KOPT-K1 (cell line): Measurements from ENCODE around the gene PIK3R6.

Experiments
- H3K27ac ChIP-seq: fragments of 200-600 bp; sonication (generic); 2 replicates; pipeline ENCODE4 v1.5.1; 2016; ENCODE audit warnings: antibody characterized with exemption, mild to moderate bottlenecking, low read depth, low read length; ENCODE audit not compliant: poor library complexity, severe bottlenecking
- H3K36me3 ChIP-seq: fragments of 200-600 bp; sonication (generic); 2 replicates; pipeline ENCODE4 v1.5.1; 2017; ENCODE audit warnings: antibody characterized with exemption, mild to moderate bottlenecking, low read length, moderate library complexity; ENCODE audit not compliant: insufficient read depth
- H3K9me3 ChIP-seq: fragments of 200-600 bp; sonication (generic); 2 replicates; pipeline ENCODE4 v1.5.1; 2017; ENCODE audit warnings: antibody characterized with exemption, low read length, mild to moderate bottlenecking; ENCODE audit not compliant: insufficient read depth, poor library complexity, severe bottlenecking

PIK3R6 gene

DNA sequence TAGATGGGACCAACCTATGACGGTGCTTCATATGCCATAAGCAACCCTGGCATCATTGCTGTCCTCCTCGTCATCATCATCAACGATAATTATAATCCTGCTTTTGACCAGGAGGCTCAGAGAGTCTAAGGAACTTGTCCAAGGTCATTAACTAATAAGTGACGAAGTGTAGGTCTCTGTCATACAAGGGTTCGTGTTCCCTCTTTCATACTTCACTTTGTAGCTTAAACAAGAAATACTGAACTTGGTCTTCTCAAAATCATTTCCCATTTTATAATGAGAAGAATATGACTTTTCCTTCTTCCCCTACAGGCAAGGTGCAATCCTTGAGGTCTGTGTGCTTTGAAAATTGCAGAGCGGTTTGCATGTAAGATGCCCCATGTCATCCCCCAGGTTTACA, 31.2 kb upstream of the PIK3R6 start:
- Histone ChIP-seq H3K36me3 (peaks cover 52% of the 10 kb centered on the region), H3K9me3 (no peaks in the 10 kb centered on the region), H3K27ac (peak overlapping the region; percentile 86)

DNA sequence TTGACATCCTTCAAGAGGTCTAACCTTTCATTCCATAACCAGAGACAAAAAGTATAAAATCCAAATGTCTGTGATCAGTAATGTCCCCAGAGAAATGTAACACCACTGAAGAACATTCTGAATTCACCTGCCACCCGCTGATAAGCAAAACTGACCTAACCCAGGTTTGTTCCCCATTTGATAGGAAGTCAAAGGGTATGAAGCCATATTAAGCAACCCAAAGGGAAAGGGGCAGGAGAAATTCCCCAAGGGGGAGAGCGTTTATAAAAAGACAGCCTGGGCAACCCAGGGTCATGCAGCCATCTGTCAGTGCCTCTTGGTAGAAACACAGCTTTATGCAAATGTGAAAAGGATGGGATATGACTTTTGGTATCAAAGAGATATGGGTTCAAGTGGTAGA, 30.7 kb upstream of the PIK3R6 start:
- Histone ChIP-seq H3K36me3 (peaks cover 57% of the 10 kb centered on the region), H3K9me3 (no peaks in the 10 kb centered on the region), H3K27ac (peak overlapping the region; percentile 86)

DNA sequence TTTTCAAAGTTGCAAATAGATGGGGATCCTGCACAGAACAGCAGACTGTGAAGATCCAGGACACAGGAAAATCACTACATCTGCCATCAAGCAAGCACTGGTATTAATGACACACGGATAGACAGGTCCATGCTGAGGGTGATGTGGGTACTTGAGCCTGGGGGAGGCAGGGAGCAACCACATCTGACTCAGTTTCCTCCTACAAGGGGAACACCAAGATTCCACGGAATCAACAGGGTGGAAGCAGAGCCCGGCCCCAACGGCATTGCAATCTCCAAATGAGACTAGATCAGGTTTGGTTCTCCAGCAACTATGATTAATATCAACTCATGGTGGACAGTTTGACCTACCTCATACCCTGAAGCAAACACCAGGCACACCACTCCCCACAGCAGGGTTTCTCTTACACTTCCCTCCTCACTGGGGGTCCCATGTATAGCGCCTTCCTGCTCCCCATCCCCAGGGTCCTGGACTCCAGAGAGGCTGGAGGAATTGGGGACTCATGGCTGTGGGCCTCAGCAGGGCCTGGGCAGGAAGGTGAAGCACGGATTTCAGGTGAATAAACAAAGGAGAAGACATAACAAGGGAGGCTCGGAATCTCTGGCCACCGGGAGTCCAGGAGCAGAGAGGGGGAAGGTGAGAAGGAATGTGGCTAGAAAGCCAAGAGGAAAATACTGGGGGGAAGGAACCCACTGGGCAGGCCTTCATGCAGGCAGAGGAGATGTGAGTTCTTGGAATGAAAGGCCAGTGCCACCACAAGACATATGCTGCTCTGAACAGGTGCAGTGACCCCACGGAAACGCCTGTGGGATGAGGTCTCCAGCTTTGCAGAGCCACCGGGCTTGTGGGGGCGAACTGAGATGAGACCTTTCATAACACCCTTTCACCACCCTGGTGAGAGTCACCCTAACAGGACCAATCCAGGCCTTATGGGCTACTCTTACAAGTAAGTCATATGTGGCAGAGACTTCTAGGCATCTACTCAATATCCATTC, 29.5 kb upstream of the PIK3R6 start:
- Histone ChIP-seq H3K36me3 (peaks cover 62% of the 10 kb centered on the region), H3K9me3 (no peaks in the 10 kb centered on the region), H3K27ac (peak overlapping the region; percentile 86)

DNA sequence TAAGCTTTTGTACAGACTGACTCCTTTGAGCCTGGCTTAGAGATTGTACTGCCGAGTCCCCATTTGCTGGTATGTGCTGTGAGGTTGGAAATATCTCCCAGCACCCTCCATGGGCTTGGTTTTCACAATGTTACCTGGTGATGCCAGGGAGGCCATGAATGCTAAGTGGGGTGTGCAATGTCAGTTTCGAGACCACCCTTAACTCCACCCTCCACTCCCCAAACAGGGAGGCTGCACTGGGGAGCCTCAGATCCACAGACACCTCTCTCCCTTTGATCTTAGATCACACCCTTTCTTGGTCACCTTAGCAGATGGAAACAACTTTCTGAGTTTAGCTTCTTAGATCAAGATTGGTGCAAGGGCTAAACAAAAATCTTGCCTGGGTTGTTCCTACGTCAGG, 28.6 kb upstream of the PIK3R6 start:
- H3K36me3 ChIP-seq, result peaks cover 54% of the 10 kb centered on the region
- H3K9me3 ChIP-seq, result no peaks in the 10 kb centered on the region
- H3K27ac ChIP-seq, result peak overlapping the region; percentile 86

DNA sequence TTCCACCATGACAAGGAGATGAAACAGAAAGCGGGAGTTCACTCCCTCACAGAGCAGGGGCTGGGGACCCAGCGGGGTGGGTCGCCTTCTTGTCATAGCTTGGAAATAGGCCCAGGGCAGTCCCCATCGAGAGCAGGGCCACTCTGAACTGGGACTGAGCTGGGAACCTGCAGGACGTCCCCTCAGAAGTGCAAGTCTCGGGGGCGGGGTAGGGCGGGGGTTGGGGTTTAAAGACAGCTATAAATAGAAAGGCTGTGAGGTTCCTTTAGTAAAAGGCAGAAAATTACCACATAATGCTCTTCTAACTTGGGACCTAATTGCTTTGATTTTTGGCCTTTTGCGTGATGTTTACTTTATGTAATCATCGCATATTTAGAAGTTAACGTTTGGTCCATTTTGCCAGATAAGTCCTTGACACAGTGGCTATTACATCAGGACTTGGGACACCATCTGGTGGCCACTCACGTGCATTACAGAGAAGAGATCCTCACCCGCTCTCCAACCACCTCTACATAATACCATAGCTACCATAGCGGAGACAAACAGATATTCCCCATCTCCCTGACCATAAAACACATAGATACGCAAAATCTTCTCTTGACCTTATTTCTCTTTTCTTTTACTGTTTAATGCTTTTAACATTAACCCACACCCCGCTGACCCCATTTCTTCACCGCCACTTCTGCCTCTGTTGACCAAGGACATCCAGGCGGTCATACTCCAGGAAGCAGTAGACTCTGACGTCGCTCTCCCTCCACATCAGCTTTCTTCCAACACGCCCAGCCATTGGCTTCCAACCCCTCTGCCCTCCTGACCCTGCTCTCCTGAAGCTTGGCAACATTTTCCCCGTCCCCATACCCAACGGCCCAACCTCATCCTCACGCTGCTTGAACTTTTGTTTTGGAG, 27.5 kb upstream of the PIK3R6 start:
- H3K27ac ChIP-seq, result peak overlapping the region; percentile 86

DNA sequence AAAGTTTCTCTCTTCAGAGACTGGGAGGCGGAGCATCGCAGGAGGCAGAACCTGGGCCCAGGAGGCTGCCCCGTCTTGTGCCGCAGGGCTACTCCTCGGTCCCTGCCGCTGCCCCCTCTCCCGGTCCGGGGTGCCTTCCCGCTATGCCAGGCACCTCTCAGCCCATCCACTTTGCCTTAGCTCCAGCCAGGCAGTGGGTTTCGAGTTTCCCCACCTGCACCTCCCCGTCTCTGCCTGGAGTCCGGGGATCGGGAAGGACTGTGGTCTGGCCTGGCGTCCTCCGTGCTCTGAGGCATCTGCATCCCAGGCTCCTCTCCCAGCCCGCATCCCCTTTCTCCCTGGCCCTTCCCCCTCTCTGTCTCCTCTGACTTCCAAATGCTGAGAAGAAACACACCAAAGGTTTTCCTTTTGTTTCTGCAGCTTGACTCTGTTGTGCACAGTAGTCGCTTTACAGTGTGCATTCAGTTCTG, 26.8 kb upstream of the PIK3R6 start:
- H3K36me3 ChIP-seq, result peaks cover 59% of the 10 kb centered on the region
- no peaks in the 10 kb centered on the region for H3K9me3 ChIP-seq
- H3K27ac ChIP-seq, result no peak overlapping the region

More for the DNA sequence above, 27.5 kb upstream of the PIK3R6 start:
- Histone ChIP-seq H3K9me3 (no peaks in the 10 kb centered on the region), H3K36me3 (peaks cover 53% of the 10 kb centered on the region)

DNA sequence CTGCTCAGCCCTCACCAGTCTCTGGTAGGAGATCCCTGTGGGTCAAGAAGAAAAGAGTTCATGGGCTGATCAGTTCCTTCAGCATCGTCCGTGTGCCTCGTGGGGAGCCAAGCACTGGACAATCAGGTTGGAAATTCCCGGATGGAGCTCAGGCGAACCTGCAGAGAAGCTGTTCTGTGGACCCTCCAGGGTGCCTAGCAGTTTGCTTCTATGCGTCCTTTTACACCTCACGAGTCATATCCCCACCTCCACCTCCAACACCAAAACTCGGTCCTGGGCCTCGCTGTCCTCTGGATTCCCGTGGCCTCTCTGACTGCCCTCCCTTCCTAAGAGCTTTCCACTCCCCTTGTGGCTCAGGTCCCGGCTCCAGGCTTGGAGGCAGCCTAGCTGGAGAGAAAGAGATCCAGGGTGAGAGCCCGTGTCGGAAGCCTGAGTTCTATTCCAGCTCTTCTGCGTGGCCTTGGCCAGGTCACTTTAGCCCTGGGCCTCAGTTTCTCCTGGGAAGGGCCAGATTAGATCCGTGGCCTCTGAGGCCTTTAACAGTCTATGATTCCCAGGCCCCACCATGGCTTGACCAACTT, 26.2 kb upstream of the PIK3R6 start:
- H3K27ac ChIP-seq, result no peak overlapping the region
- no peaks in the 10 kb centered on the region for H3K9me3 ChIP-seq
- H3K36me3 ChIP-seq, result peaks cover 65% of the 10 kb centered on the region

DNA sequence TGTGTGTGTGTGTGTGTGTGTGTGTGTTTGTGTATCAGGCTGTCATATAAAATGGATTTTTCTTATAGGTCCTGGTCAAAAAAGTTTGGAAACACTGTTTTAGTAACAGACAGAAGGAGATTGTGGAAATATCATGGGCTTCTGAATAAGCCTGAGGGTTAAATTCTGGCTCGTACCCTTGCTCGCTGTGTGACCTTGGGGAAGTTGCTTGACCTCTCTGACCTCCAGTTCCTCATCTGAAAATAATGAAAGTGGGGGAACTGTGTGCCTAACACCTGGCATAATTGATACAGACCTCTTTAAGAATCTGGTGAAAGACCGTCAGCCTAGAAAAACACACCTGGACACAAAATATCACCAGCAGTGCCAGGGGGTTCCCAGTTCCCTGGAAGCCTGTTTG, 25.6 kb upstream of the PIK3R6 start:
- H3K9me3 ChIP-seq, result no peaks in the 10 kb centered on the region
- peaks cover 68% of the 10 kb centered on the region for H3K36me3 ChIP-seq
- H3K27ac ChIP-seq, result no peak overlapping the region

DNA sequence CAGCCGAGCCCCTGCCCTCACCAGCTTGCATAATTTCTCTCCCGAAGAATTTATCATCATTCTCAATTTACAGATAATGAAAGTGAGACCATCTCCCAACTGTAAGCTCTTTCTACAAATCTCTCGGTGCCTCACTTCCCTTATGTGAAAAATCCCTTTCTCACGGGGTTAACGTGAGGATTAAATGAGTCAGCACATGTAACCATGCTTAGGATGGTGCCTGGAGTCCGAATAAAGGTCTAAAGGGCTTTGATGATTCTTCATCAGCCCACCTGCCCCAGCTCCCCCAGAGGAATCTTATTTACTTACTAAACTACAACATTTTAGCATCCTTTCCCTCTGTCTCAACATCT, 24.8 kb upstream of the PIK3R6 start:
- no peak overlapping the region for H3K27ac ChIP-seq
- no peaks in the 10 kb centered on the region for H3K9me3 ChIP-seq
- H3K36me3 ChIP-seq, result peaks cover 66% of the 10 kb centered on the region

DNA sequence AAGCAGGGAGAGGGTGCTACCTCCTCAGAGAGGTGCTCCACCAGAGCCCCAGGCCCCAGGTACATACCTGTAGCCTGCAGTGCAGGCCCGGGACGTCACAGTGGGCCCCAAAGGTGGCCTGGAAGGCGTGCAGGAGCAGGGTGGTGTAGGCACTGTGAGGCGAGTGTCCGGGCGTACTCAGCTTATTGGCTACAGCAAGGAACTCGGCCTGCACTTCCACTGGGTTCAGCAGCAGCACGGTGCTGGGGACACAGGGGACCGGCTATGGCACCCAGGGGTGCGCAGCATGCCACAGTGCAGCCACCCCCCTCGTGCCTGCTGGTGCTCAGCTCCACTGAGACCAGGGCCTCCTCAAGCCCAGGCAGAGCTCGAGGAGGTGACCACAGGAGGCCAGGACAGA, 23.2 kb upstream of the PIK3R6 start:
- Histone ChIP-seq H3K36me3 (peaks cover 72% of the 10 kb centered on the region), H3K27ac (no peak overlapping the region)

DNA sequence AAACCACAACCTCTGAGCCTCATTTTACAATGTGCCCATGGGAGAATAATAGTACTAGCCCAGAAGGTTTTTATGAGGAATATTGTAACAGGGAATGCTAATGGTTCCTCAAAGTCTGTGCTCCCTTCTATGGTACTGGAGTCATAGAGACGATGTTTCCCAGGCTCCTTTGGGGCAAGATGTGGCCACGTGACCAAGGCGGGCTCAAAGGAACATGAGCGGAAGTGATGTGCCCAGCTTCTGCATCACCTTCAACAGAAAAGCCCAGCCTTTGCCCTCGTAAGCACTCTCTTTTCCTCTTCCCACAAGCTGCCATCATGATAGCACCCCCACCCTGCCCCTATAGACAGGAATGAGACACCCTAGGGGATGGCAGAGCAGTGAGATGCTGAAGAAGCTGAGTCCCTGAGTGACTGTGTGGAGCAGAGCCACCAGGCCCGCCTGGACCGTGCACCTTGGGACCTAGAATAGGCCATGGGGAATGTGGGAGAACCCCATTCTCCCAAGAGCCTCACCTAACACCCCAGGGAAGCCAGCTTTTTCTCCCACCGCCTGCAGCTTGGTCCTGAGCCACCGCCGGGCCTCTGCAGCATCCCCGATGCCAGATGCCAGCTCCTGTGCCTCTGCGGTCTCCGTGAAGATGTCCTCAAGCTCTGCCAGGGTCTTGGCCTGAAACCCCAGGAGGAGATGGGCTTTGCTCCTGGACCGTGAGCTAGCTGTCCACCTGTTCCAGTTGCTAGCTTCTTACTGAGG, 22.2 kb upstream of the PIK3R6 start:
- Histone ChIP-seq H3K36me3 (peaks cover 74% of the 10 kb centered on the region), H3K27ac (no peak overlapping the region), H3K9me3 (no peaks in the 10 kb centered on the region)

More for the DNA sequence above, 23.2 kb upstream of the PIK3R6 start:
- H3K9me3 ChIP-seq, result no peaks in the 10 kb centered on the region

DNA sequence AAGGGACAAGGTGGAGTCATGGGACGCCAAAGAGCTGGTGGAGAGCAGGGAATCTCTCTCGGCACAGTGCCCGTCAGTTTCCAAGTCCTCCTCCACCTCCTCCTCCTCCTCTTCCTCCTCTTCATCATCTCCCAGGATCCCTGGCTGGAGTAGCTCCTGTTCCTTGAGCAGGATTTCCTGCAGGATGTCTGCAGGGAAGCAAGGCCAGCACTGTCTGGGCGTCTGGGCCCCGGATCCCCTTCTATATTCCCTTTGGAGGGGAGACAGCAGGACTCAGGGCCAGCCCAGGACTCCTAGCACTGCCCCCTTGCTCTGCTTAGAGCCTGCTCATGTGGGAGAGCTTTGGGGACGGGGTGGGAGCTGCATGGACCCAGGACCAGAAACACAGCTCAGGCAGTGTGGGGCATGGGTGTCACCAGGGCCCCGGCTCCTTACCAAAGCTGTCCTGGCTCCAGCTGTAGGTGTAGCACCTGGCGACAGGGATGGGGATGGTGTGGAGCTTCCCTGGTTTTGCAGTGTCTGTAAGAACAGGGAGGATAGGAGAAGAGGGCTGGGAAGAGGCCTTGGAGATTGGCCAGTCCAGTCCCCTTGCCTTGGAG, 21.3 kb upstream of the PIK3R6 start:
- no peak overlapping the region for H3K27ac ChIP-seq
- H3K9me3 ChIP-seq, result no peaks in the 10 kb centered on the region
- H3K36me3 ChIP-seq, result peaks cover 77% of the 10 kb centered on the region

DNA sequence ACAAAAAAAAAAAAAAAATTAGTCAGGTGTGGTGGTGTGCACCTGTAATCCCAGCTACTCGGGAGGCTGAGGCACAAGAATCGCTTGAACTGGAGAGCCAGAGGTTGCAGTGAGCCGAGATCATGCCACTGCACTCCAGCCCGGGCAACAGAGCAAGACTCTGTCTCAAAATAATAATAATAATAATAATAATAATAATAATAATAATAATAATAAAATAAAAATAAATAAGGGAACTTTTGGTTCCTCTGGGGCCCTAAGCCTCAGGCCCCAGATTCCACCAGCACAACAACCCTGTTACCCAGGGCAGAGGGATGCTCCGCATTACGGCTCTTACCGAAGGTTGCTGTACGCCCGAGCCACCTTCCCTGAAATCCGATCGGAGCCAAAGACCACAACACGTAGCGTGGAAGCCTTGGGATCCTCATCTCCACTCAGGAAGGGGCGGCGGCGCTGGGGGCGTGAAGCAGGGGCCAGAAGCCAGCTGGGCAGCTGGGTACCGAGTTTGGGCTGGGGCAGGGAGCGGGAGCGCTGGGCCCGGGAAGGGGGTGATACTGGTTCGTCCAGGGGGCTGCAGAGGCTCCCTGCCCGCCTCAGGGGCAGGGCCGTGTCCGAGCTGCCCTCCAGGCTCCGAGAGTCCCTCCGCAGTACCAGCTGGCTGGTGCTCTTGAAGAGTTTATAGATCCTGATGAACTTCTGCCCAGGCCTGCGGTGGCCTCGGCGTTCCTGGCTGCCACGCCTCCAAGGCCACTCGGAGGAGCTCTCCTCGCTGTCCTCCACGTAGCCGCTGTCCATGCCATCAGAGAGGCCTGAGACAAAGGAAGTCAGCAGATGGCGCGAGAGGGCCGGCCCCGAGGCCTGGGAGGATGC, 20.6 kb upstream of the PIK3R6 start:
- Histone ChIP-seq H3K27ac (no peak overlapping the region), H3K36me3 (peaks cover 77% of the 10 kb centered on the region), H3K9me3 (no peaks in the 10 kb centered on the region)
